ENCODE measurements around the gene HECTD2.

Gene HECTD2

GRCh38 chr10:91465261-91465660 lies 55.1 kb downstream of the HECTD2 start:
- H3K27me3 ChIP-seq (ENCODE audit: control insufficient read depth, insufficient read depth, low read length, poor library complexity, severe bottlenecking): no peaks in the 10 kb centered on the region
- H3K4me3 ChIP-seq (ENCODE audit: insufficient read depth, low read depth, low read length): no peak overlapping the region
- 91 to 100% methylated on average over 1 of the region's 1 CpG for WGBS, 2 experiments
- H3K36me3 ChIP-seq (ENCODE audit: control insufficient read depth, insufficient read depth, low read length): peaks cover 15% of the 10 kb centered on the region
- H3K27ac ChIP-seq (ENCODE audit: insufficient read depth, low read depth, low read length, poor library complexity, severe bottlenecking): no peak overlapping the region
- no peaks in the 10 kb centered on the region for H3K9me3 ChIP-seq (ENCODE audit: control insufficient read depth, low read length)
- H3K4me1 ChIP-seq (ENCODE audit: control insufficient read depth, insufficient read depth, low read length): no peaks in the 10 kb centered on the region

- Histone ChIP-seq H3K4me1 (ENCODE audit: control insufficient read depth, insufficient read depth, low read length) (no peaks in the 10 kb centered on the region), H3K9me3 (ENCODE audit: control insufficient read depth, low read length) (no peaks in the 10 kb centered on the region), H3K36me3 (ENCODE audit: control insufficient read depth, insufficient read depth, low read length) (peaks cover 15% of the 10 kb centered on the region), H3K27me3 (ENCODE audit: control insufficient read depth, insufficient read depth, low read length, poor library complexity, severe bottlenecking) (no peaks in the 10 kb centered on the region), H3K27ac (ENCODE audit: insufficient read depth, low read depth, low read length, poor library complexity, severe bottlenecking) (no peak overlapping the region), H3K4me3 (ENCODE audit: insufficient read depth, low read depth, low read length) (no peak overlapping the region)
- 96 to 98% methylated on average over 4 of the region's 4 CpGs for WGBS, 2 experiments
These were observed 57.0 kb downstream of the HECTD2 start for GRCh38 chr10:91467114-91467513.

DNA sequence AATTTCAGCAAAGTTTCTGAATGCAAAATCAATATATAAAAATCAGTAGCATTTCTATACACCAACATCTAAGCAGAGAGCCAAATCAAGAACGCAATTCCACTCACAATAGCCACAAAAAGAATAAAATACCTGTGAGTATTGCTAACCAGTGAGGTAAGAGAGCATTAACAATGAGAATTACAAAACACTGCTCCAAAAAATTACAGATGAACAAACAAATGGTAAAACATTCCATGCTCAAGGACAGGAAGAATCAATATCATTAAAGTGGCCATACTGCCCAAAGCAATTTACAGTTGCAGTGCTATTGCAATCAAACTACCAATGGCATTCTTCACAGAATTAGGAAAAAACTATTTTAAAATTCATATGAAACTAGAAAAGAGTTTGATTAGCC lies 61.5 kb downstream of the HECTD2 start:
- Histone ChIP-seq H3K27ac (ENCODE audit: insufficient read depth, low read depth, low read length, poor library complexity, severe bottlenecking) (no peak overlapping the region), H3K36me3 (ENCODE audit: control insufficient read depth, insufficient read depth, low read length) (peaks cover 15% of the 10 kb centered on the region), H3K9me3 (ENCODE audit: control insufficient read depth, low read length) (no peaks in the 10 kb centered on the region), H3K4me3 (ENCODE audit: insufficient read depth, low read depth, low read length) (no peak overlapping the region), H3K27me3 (ENCODE audit: control insufficient read depth, insufficient read depth, low read length, poor library complexity, severe bottlenecking) (no peaks in the 10 kb centered on the region), H3K4me1 (ENCODE audit: control insufficient read depth, insufficient read depth, low read length) (no peaks in the 10 kb centered on the region)
- 90% methylated on average over 1 of the region's 1 CpG; no CpG with 5 or more reads in 1 of the 2 experiments for WGBS, 2 experiments

- WGBS, 2 experiments: 100% methylated on average over 1 of the region's 2 CpGs
- Histone ChIP-seq H3K27ac (ENCODE audit: insufficient read depth, low read depth, low read length, poor library complexity, severe bottlenecking) (no peak overlapping the region), H3K9me3 (ENCODE audit: control insufficient read depth, low read length) (no peaks in the 10 kb centered on the region), H3K4me1 (ENCODE audit: control insufficient read depth, insufficient read depth, low read length) (no peaks in the 10 kb centered on the region), H3K36me3 (ENCODE audit: control insufficient read depth, insufficient read depth, low read length) (peaks cover 5% of the 10 kb centered on the region), H3K27me3 (ENCODE audit: control insufficient read depth, insufficient read depth, low read length, poor library complexity, severe bottlenecking) (no peaks in the 10 kb centered on the region), H3K4me3 (ENCODE audit: insufficient read depth, low read depth, low read length) (no peak overlapping the region)
These were observed 62.8 kb downstream of the HECTD2 start for GRCh38 chr10:91472911-91473310.

- Histone ChIP-seq H3K27me3 (ENCODE audit: control insufficient read depth, insufficient read depth, low read length, poor library complexity, severe bottlenecking) (no peaks in the 10 kb centered on the region), H3K4me3 (ENCODE audit: insufficient read depth, low read depth, low read length) (no peak overlapping the region), H3K27ac (ENCODE audit: insufficient read depth, low read depth, low read length, poor library complexity, severe bottlenecking) (no peak overlapping the region), H3K36me3 (ENCODE audit: control insufficient read depth, insufficient read depth, low read length) (no peaks in the 10 kb centered on the region), H3K9me3 (ENCODE audit: control insufficient read depth, low read length) (no peaks in the 10 kb centered on the region), H3K4me1 (ENCODE audit: control insufficient read depth, insufficient read depth, low read length) (no peaks in the 10 kb centered on the region)
- WGBS, 2 experiments: no CpG with 5 or more reads among the region's 1 CpG
These were observed 63.9 kb downstream of the HECTD2 start for GRCh38 chr10:91474009-91474408.

DNA sequence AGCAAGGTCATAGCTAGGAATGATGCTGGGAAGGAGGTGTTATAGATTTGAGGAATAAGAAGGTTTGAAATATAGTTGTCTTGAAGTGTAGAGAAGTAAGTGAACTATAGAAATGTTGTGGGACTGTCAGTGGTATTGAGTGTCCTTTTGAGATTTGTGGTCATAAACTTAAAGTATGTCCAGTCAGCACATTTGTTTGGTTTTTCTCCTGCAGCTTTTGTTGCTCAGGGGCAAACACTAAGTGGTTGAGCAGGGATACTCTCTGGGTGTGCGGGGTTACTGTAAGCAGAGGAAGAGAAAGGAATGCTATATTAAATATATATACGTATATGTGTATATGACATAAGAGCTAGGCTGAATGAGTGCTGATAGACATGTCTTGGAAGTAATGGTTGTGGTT lies 67.1 kb downstream of the HECTD2 start:
- WGBS, 2 experiments: 100% methylated on average over 2 of the region's 2 CpGs
- H3K9me3 ChIP-seq (ENCODE audit: control insufficient read depth, low read length): no peaks in the 10 kb centered on the region
- H3K36me3 ChIP-seq (ENCODE audit: control insufficient read depth, insufficient read depth, low read length): no peaks in the 10 kb centered on the region

DNA sequence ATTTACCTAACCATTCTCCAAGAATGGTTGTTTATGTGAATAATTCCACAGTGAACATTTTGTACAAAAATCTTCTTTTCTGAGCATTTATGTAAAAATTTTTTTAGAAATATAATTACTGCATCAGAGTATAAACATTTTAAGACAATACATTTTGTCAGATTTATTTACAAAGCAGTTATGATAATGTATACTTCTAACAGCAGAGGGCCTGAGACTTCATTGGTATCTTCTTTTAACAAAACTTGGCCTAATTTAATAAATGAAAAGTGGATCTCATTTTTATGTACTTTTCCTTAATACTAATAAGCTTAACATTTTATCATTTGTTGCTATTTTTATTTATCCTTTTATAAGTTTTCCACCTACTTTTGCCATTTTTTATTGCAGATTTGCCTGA lies 69.4 kb downstream of the HECTD2 start:
- Histone ChIP-seq H3K27me3 (ENCODE audit: control insufficient read depth, insufficient read depth, low read length, poor library complexity, severe bottlenecking) (no peaks in the 10 kb centered on the region), H3K4me3 (ENCODE audit: insufficient read depth, low read depth, low read length) (no peak overlapping the region), H3K27ac (ENCODE audit: insufficient read depth, low read depth, low read length, poor library complexity, severe bottlenecking) (no peak overlapping the region), H3K9me3 (ENCODE audit: control insufficient read depth, low read length) (no peaks in the 10 kb centered on the region), H3K4me1 (ENCODE audit: control insufficient read depth, insufficient read depth, low read length) (no peaks in the 10 kb centered on the region), H3K36me3 (ENCODE audit: control insufficient read depth, insufficient read depth, low read length) (no peaks in the 10 kb centered on the region)

More for the DNA sequence above, 67.1 kb downstream of the HECTD2 start:
- Histone ChIP-seq H3K27me3 (ENCODE audit: control insufficient read depth, insufficient read depth, low read length, poor library complexity, severe bottlenecking) (no peaks in the 10 kb centered on the region), H3K27ac (ENCODE audit: insufficient read depth, low read depth, low read length, poor library complexity, severe bottlenecking) (no peak overlapping the region), H3K4me1 (ENCODE audit: control insufficient read depth, insufficient read depth, low read length) (no peaks in the 10 kb centered on the region), H3K4me3 (ENCODE audit: insufficient read depth, low read depth, low read length) (no peak overlapping the region)

DNA sequence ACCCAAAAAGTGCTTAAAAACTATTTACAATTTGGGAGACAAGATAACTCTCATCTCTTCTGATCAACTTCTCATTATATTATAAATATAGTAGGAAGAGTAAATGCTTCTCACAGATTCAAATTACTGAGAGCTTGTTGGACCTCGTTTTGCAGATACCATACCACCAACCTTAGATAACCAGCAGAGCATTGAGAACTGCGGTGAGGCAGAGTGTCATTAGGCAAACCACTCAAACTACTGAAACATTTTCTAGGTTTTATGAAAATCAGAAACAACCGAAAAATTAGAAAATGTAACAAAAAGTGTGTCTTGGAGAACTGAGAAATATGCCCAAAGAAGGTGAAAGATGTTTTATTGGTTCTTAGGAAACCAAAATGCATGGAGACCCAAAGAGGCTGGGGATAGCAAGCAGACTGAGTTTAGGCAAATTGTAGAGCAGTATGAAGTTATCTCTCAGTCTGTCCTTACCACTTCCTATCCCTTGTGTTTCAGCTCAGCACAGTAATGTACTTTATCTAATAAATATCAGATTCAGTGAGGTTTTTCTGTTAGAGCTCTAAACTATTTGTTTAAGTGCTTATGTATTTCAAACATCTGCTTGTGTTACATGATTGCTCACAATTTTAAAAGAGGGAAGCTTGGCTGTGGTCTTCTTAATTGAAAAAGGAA lies 77.9 kb downstream of the HECTD2 start:
- H3K9me3 ChIP-seq (ENCODE audit: control insufficient read depth, low read length): no peaks in the 10 kb centered on the region
- H3K27me3 ChIP-seq (ENCODE audit: control insufficient read depth, insufficient read depth, low read length, poor library complexity, severe bottlenecking): no peaks in the 10 kb centered on the region
- WGBS, 2 experiments: 95 to 98% methylated on average over 3 of the region's 3 CpGs
- no peaks in the 10 kb centered on the region for H3K4me1 ChIP-seq (ENCODE audit: control insufficient read depth, insufficient read depth, low read length)
- H3K4me3 ChIP-seq (ENCODE audit: insufficient read depth, low read depth, low read length): no peak overlapping the region
- H3K36me3 ChIP-seq (ENCODE audit: control insufficient read depth, insufficient read depth, low read length): no peaks in the 10 kb centered on the region
- H3K27ac ChIP-seq (ENCODE audit: insufficient read depth, low read depth, low read length, poor library complexity, severe bottlenecking): no peak overlapping the region

GRCh38 chr10:91493313-91493712 lies 83.2 kb downstream of the HECTD2 start:
- no peaks in the 10 kb centered on the region for H3K27me3 ChIP-seq (ENCODE audit: control insufficient read depth, insufficient read depth, low read length, poor library complexity, severe bottlenecking)
- no peak overlapping the region for H3K27ac ChIP-seq (ENCODE audit: insufficient read depth, low read depth, low read length, poor library complexity, severe bottlenecking)
- no peaks in the 10 kb centered on the region for H3K4me1 ChIP-seq (ENCODE audit: control insufficient read depth, insufficient read depth, low read length)
- no peak overlapping the region for H3K4me3 ChIP-seq (ENCODE audit: insufficient read depth, low read depth, low read length)
- H3K36me3 ChIP-seq (ENCODE audit: control insufficient read depth, insufficient read depth, low read length): no peaks in the 10 kb centered on the region
- 93% methylated on average over 2 of the region's 2 CpGs; no CpG with 5 or more reads in 1 of the 2 experiments for WGBS, 2 experiments
- H3K9me3 ChIP-seq (ENCODE audit: control insufficient read depth, low read length): no peaks in the 10 kb centered on the region

- Histone ChIP-seq H3K27me3 (ENCODE audit: control insufficient read depth, insufficient read depth, low read length, poor library complexity, severe bottlenecking) (no peaks in the 10 kb centered on the region), H3K36me3 (ENCODE audit: control insufficient read depth, insufficient read depth, low read length) (peaks cover 6% of the 10 kb centered on the region), H3K9me3 (ENCODE audit: control insufficient read depth, low read length) (no peaks in the 10 kb centered on the region), H3K4me1 (ENCODE audit: control insufficient read depth, insufficient read depth, low read length) (no peaks in the 10 kb centered on the region), H3K4me3 (ENCODE audit: insufficient read depth, low read depth, low read length) (no peak overlapping the region), H3K27ac (ENCODE audit: insufficient read depth, low read depth, low read length, poor library complexity, severe bottlenecking) (no peak overlapping the region)
These were observed 85.3 kb downstream of the HECTD2 start for GRCh38 chr10:91495402-91495801.

DNA sequence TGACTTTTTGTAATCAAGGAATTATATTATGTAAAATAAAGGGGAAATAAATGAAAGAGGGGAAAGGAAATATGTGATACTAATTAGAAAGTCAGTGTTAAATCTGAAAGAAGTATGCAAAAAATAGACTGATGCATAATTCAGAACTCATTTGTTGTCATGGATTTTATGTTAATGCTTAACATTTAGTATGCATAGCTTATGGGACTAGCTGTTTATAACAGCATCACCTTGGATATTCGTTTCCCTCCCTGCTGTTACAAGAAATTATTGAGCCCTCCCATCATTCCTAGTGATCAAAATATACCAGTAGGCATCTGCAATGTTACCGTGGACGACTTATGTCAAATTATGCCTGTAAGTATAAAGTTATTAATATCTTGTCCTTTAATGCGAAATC lies 85.9 kb downstream of the HECTD2 start:
- WGBS, 2 experiments: 85 to 96% methylated on average over 4 of the region's 4 CpGs
- H3K36me3 ChIP-seq (ENCODE audit: control insufficient read depth, insufficient read depth, low read length): peaks cover 6% of the 10 kb centered on the region
- H3K4me1 ChIP-seq (ENCODE audit: control insufficient read depth, insufficient read depth, low read length): no peaks in the 10 kb centered on the region
- no peak overlapping the region for H3K4me3 ChIP-seq (ENCODE audit: insufficient read depth, low read depth, low read length)
- no peaks in the 10 kb centered on the region for H3K27me3 ChIP-seq (ENCODE audit: control insufficient read depth, insufficient read depth, low read length, poor library complexity, severe bottlenecking)
- H3K9me3 ChIP-seq (ENCODE audit: control insufficient read depth, low read length): no peaks in the 10 kb centered on the region
- H3K27ac ChIP-seq (ENCODE audit: insufficient read depth, low read depth, low read length, poor library complexity, severe bottlenecking): no peak overlapping the region

Measured in ectodermal cell (in vitro differentiated cells).